Amygdala (tissue), 56 donors: Measurements from ENCODE around the gene CAMLG.
A peak's percentile ranks its signal among the peaks of the same experiment; 100 is the strongest.
"Not testable (repeated sequence)": the region's sequence is repeated elsewhere in the genome, so short reads cannot be mapped to it uniquely, and the experiment has no call there.

Source experiments
- DNase-seq, 56 donors: peaks; one replicate each; lab custom pipeline; 2025; lab: John Stamatoyannopoulos, UW

Gene CAMLG

DNA sequence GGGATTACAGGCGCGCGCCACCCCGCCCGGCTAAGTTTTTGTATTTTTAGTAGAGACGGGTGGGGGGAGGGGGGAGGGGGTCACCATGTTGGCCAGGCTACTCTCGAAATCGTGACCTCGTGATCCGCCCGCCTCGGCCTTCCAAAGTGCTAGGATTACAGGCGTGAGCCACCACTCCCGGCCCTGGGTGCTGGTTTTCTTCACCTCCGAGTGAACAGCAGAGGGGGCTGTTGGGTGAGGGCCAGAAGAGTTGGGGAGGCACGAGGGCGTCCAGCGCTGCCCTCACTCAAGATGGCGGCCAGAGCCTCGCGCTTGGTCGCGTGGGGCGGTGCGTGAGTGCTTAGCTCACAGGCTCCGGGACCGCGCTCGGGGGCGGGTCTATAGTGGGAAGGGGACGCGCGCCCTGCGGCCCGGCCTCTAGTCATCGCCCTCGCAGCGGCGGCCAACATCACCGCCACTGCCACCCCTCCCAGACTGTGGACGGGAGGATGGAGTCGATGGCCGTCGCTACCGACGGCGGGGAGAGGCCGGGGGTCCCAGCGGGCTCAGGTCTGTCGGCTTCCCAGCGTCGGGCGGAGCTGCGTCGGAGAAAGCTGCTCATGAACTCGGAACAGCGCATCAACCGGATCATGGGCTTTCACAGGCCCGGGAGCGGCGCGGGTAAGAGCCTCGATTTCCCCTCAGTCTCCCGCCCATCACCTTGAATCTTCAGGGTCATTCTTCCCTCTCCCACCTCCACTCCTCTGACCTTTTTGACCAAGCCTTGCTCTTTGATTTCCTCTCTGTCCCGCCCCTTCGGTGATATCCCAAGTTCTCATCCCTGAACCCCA lies at the start of gene CAMLG:
Gene CAMLG (plus strand): TSS at position 416 of the 830 bp plus-strand sequence. CDS start 73 bp downstream, at position 489.
- DNase-seq, result peak; percentile 47 to 98 (median 94)

DNA sequence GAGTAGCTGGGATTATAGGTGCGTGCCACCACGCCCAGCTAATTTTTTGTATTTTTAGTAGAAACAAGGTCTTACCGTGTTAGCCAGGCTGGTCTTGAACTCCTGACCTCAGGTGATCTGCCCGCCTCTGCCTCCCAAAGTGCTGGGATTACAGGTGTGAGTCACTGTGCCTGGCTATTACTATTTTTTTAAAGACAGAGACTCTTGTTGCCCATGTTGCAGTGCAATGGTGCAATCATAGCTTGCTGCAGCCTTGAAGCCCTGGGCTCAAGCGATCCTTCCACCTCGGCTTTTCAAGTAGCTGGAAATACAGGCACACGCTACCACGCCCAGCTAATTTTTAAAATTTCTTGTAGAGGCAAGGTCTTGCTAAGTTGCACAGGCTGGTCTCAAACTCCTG lies 48.2 kb upstream of the CAMLG start:
- DNase-seq, result not testable (repeated sequence)

DNA sequence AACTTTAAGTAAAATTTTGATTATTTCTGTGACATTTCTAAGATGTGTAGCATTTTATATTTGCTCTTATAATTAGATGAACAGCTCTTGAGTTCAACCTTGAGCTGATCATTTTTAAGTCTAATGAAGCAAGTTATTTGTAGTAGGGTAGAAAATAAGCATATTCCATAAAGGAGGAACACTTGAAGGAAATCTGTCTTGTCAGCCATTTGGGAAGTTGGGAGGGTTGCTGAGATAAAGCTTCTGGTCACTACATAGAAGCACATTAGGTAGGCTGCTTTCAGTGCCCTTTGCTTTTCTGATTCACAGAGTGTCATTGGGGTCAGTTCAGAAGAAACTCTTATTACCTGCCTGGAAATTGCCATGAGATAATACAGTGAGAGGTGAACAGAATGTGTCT lies 45.6 kb upstream of the CAMLG start:
- DNase-seq, result no peak

DNA sequence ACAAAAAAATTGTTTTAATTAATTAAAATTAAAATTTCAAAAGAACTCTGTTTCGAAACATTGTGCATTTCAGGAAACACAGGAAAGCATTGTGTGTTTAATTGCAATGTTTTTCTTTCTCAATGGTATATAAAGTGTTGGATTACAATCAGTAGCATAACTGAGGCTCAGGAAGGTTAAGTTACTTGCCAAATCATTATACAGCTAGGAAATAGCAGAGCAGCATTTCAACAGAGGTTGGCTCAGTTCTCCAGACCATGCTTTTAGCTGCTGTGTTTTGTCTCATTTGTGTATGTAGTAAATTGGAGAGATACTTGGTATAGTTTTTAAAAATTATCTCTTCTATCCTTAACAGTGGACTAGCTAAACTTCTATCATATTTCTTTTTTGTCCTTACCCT lies 30.0 kb upstream of the CAMLG start:
- no peak for DNase-seq

DNA sequence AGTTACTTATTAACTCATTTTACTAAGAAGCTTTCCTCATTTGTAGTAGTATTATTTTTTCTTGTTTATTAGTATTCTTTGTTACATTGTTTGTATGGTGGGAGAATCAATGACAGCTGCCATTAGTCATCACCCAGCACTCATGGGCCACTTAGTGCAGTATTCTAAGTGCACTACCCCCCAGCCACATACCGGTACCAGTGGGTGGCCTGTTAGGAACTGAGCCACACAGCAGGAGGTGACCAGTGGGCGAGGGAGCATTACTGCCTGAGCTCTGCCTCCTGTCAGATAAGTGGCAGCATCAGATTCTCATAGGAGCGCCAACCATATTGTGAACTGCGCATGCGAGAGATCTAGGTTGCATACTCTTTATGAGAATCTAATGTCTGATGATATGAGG lies 24.2 kb upstream of the CAMLG start:
- DNase-seq, result peak in 6 of 56 donors; percentile 6 to 15 (median 10)

DNA sequence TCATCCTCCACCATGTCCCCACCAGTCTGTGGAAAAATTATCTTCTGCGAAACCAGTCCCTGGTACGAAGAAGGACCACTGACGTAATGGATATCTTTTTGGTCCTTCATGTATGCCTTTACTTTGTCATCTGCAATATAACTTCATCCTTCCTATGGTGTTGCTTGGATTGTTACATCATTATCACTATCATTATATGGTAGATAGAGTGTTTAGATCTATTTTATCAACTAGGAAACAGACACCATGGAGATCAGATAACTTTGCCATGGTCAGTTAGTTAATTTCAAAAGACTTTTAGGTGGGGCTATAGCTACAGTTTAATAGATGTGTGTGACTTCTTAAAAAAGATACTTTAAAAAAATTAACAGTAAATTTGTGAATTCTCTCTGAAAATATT lies 23.8 kb upstream of the CAMLG start:
- no peak for DNase-seq

DNA sequence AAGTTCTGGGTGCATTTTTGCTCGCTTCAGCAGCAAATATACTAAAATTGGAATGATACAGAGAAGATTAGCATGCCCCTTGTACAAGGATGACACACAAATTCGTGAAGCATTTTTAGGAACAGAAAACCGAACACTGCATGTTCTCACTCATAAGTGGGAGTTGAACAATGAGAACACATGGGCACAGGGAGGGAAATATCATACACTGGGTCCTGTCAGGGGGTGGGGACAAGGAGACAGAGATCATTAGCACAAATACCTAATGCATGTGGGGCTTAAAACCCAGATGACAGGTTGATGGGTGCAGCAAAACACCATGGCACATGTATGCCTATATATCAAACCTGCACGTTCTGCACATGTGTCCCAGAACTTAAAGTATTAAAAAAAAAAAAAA lies 22.9 kb upstream of the CAMLG start:
- DNase-seq, result not testable (repeated sequence)

DNA sequence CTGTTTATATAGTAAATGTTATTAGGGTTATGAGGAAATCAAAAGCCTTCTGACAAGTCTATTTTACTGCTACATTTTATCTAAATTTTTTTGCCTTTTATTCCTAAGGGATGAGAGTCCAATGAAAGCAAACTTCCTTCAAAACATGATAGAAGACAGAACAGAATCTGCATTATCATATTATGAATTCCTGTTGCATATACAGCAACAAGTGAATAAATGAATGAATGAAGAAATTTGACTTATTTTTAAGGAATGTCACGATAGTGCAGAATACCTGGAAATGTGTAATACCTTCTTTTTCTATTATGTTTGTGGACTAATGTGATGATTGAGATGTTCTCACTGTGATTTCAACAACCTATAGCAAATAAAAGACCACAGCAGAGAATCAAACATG lies 13.5 kb upstream of the CAMLG start:
- DNase-seq, result no peak

DNA sequence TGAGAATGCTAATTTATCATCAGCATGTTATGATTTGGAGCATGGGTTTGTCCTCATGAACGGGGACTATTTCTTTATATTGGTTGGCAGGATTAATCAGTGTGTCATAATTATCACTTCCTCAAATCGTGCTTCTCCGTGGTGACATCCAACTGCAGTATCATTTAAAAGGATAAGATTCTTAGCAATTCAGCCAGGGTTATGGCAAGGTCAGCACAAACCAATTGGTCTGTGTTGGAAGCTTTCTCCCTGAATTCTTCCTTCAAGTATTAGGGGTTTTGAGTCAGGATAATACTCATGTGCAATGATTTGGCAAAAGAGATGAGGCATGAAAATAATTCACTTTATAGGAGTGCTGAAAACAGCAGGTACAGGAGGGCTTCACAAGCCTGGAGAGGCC lies 5.5 kb upstream of the CAMLG start:
- no peak for DNase-seq

DNA sequence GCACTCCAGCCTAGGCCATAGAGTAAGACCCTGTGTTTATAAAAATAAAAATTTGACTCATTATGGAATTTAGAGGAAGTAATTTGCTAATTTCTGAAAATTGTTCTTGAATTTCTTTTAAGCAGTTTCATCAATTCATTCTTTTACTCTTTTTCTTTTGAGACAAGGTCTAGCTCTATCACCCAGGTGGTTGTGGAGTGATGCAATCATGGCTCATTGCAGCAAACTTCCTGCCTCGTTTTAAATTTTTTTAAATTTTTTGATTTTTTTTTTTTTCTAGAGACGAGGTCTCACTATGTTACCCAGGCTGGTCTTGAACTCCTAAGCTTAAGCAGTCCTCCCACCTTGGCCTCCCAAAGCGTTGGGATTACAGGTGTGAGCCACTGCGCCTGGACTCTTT lies 3.1 kb upstream of the CAMLG start:
- no peak for DNase-seq

DNA sequence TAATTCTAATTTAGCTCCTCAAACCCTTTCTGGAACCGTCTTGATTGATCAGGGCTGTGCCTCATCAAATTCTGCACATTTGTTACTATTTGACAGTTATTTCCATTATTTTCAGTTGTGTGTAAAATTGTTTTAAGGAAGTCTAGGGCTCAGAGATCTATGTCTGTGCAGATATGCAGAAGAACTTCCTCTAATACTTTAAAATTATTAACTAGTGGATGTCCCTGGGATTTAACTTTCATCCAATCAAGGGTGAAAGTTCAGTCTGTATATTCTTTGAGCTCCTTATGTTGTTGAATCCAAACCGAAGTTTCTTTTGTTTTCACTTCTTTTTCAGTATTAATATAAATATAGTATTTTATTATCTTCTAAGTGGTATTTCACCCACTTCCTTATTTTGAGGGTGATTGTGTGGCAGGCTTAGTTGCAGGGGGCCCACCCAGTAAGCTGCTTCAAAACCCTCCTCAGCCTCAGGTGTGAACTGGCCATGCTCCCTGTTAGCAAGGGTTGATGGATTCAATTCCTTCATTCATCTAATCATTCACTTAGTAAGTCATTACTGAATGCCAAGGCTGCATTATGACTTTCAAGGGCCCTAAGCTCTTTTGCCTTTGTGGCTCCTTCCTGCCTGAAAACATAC lies 2.1 kb upstream of the CAMLG start:
- DNase-seq, result no peak

DNA sequence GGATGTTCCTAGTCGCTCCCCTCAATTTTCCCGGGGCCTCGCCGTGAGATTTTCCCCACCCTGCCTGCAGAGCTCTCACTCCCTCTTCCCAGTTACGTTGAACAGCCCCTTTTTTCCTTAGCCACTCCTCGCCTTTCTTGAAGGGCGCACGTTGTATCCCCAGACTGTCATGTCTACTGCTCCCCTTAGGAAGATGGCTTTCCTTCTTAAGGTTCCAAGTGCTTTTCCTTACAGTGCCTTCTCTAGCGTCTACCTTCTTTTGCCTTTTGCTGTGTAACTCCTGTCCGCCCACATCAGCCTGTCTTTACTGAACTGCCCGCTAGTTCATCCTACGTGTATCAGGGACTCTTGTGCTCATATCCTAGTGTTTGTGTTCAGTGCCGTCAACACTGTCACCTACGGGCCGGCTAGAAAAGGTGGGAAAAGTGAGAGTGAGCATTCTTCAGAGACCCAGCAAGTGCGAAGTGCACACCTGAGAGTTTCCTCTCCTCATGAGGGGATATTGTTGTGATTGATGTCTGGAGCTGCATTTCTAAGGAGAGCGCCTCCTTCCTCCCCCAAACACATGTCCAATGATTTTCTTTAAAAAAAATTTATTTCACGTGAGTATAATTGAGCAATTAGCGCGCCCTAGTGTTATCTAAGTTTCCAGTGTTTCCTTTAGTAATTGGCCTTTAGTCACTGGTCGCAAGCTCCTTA lies 764 bp downstream of the CAMLG start:
- DNase-seq, result peak in 11 of 56 donors; percentile 11 to 55 (median 39)

DNA sequence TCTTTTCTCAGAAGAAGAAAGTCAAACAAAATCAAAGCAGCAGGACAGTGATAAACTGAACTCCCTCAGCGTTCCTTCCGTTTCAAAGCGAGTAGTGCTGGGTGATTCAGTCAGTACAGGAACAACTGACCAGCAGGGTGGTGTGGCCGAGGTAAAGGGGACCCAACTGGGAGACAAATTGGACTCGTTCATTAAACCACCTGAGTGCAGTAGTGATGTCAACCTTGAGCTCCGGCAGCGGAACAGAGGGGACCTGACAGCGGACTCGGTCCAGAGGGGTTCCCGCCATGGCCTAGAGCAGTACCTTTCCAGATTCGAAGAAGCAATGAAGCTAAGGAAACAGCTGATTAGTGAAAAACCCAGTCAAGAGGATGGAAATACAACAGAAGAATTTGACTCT lies 2.7 kb downstream of the CAMLG start:
- DNase-seq, result no peak

DNA sequence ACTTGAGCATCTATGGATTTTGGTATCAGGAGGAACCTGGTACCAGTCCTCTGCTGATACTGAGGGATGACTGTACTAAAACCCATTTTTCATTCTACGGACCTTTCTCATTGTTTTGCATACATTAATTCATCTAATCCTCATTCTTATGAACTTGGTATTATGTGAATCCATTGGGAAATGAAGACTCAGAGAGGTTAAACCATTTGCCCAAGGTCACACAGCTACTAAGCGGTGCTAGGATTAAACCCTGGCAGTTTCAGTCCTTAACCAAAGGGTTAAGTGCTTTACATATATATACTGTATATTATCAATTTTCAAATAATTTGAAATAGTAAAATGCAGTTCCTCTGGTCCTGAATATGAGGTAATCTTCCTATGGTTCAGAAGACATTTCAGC lies 3.8 kb downstream of the CAMLG start:
- no peak for DNase-seq

DNA sequence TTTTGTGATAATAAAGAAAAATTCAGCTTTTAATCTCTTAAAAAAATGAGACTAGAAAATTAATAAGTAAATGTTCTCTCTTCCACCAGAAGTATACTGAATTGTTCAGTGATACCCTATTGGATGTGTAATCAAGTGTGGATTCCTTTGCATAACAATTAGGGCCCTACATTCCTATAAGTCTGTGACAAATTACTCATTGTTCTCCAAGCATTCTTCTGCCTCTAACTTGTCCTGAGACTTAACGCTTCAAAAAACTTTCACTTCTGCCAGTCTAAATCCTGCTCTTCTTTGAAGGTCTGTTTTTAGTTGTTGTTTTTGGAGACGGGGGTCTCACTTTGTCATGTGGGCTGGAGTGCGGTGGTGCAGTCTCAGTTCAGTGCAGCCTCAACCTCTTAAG lies 11.1 kb downstream of the CAMLG start:
- no peak for DNase-seq

DNA sequence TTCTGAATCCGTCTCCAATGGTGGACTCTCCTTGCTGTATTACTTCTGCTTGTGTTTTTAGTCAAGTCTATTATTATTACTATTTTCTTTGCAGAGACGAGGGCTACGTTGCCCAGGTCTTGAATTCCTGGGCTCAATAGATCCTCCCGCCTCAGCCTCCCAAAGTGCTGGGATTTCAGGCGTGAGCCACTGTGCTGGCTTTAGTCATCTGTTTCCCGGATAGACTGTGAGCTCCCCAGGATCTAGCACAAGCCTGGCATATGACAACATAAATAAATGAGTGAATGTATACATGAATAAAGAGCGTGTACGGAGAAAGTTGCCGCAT lies 19.8 kb downstream of the CAMLG start:
- no peak for DNase-seq

DNA sequence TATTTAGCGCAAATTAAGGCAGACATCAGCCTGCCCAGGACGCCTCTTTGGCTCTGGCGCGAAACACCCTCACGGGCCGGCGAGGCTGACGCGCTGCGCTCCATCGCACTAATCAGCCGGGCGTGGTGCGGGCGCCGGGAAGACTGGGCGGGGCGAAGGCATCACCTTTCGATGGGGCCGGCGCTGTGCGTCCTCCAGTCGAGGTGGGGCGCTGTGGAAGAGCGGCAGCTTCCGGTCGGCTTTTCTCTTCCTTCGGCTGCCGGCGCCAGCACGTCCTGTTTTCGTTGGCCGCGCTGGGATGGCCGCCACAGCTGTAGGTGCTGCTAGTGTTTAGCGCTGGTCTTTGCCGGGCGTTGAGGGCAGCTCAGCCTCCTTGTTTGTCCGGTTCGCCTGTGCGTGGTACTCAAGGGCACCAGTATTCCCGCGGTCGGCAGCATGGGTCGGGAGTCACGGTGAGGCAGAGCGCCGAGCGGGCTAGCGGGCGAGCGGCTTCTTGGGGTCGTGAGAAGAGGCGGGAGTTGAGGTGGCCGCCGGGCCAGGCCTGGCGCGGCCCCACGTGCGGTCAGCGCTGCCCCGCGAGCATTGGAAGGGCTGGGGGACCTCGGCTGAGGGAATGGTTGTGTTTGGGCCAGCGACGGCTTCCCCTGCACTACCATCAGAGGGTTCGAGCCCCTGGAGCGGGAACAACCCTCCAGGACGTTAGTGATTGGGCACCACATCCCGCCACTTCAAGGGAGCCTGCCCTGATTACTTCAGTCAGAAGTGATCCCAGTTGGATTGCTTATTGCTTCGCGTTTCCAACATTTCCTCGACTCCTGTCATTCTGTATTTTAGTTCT lies 20.4 kb downstream of the CAMLG start, which contains the start of gene DDX46:
Gene DDX46 (plus strand): TSS at position 276 of the 838 bp plus-strand sequence. CDS start 160 bp downstream, at position 436.
- peak; percentile 13 to 92 (median 80) for DNase-seq

DNA sequence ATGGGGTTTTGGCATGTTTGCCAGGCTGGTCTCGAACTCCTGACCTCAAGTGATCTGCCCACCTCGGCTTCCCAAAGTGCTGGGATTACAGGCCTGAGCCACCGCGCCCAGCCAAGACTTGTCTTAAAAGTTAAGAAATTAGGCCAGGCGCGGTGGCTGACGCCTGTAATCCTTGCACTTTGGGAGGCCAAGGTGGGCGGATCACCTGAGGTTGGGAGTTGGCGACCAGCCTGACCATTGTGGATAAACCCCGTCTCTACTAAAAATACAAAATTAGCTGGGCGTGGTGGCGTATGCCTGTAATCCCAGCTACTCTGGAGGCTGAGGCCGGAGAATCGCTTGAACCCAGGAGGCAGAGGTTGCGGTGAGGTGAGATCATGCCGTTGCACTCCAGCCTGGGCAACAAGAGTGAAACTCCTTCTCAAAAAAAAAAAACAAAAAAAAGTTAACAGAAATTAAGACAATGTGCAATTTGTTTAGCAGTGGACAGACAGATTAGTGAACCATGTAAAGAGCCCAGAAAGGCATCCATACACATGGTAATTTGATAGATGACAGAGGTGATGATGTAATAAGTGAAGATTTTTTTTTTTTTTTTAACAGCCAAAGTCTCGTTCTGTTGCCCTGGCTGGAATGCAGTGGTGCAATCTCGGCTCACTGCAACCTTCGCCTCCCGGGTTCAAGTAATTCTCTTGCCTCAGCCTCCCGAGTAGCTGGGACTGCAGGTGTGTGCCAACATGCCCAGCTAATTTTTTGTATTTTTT lies 29.4 kb downstream of the CAMLG start:
- not testable (repeated sequence) for DNase-seq

DNA sequence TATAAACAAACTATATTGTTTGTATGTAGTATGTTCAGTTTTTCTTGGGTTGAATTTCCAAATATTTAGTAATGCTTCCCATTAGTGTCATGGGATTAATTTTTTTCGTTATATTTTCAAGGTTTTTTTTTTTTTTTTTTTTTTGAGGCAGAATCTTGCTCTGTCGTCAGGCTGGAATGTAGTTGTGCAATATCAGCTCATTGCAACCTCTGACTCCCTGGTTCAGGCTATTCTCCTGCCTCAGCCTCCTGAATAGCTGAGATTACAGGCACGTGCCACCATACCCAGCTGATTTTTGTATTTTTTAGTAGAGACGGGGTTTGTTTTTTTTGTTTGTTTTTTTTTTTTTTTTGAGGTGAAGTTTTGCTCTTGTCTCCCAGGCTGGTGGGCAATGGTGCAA lies 30.9 kb downstream of the CAMLG start:
- DNase-seq, result no peak
